ENCODE data around the gene PODXL. TPM values are rescaled to one million over a fixed set of nuclear protein-coding genes. Genes with fewer than 3 reads are reported as not detected.

PODXL gene
- total and polyA plus RNA-seq, 10 of the 15 experiments (the other 5 are each of a cell fraction or from before 2014, with no cell fraction given): 0.04 to 1.8 (median 0.38) TPM

GRCh38 chr7:131570401-131570800 is 14.0 kb upstream of the PODXL start:
- CTCF ChIA-PET: interaction anchor here (1.1 kb wide), 1 partner anchor 9 kb away, joined by 4 read pairs; no protein-coding TSS in a partner anchor
- RAD21 ChIA-PET (ENCODE audit: unreplicated experiment): no interaction called here
- DNase-seq (ENCODE audit: low read depth, low spot score) (no peak), FAIRE-seq (no peak), ATAC-seq (no peak)
- no peak for TF ChIP-seq RAD51 (IDR thresholded peaks at IDR 0.05)
- TF ChIP-seq SREBF1 (IDR thresholded peaks at IDR 0.05; ENCODE audit: low read length): no peak
- H3K4me3 ChIP-seq: no peak overlapping the region
- no peaks in the 10 kb centered on the region for H3K79me2 ChIP-seq (ENCODE audit: control insufficient read depth, insufficient read depth, low read length)
- H2AFZ ChIP-seq (ENCODE audit: control insufficient read depth, low read depth, low read length): no peak overlapping the region
- H3K9ac ChIP-seq (ENCODE audit: control insufficient read depth, insufficient read depth, low read length): no peak overlapping the region
- no peaks in the 10 kb centered on the region for H3K36me3 ChIP-seq (ENCODE audit: control insufficient read depth in 2 of 2, insufficient read depth in 2 of 2, low read length in 1 of 2)
- intact Hi-C loops (cut with micrococcal nuclease; ENCODE audit: unreplicated experiment) (no loop called here), in situ Hi-C loops (cut with MboI) (no loop called here)
- H3K27ac ChIP-seq (ENCODE audit: control insufficient read depth, insufficient read depth): no peak overlapping the region
- BruUV-seq (replicated peaks): no TSS peak
- SMC1A ChIA-PET (ENCODE audit: uncharacterized antibody, unreplicated experiment): no interaction called here
- WGBS (ENCODE audit: insufficient coverage, insufficient replicate concordance, low lambda C conversion rate, missing lambda C conversion rate): 45% methylated on average over 5 of the region's 5 CpGs
- no peaks in the 10 kb centered on the region for H3K9me3 ChIP-seq (replicated peaks; ENCODE audit: control insufficient read depth, insufficient read depth, low read length)
- H3K4me2 ChIP-seq (ENCODE audit: control insufficient read depth, insufficient read depth): no peak overlapping the region
- H3K27me3 ChIP-seq (replicated peaks in 1 of 2; ENCODE audit: control insufficient read depth in 2 of 2, insufficient read depth in 2 of 2, low read length in 1 of 2): no peaks in the 10 kb centered on the region
- POLR2A ChIA-PET: no interaction called here
- no peaks in the 10 kb centered on the region for H3K4me1 ChIP-seq (ENCODE audit: control insufficient read depth, insufficient read depth, low read length)
- H4K20me1 ChIP-seq (ENCODE audit: control insufficient read depth, insufficient read depth): no peaks in the 10 kb centered on the region

DNA sequence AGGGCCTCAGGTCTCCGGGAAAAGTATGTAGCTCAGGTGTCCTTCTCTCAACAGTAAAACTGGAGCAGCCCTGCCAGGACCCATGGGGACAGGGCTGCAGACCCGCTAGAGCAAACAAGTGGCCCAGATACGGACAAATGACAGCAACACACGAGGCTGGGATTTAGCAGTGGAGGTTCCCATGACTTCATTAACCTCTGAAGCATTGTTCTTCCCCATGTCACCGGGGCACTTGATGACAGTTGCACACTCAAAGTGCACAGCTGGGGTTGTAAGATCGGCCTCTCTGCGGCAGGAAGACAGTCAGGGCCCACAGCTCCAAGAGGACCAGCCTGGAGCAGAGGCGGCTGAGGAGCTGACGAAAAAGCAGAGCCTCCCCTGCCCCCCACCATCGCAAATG is 12.5 kb upstream of the PODXL start:
- CTCF ChIA-PET: no interaction called here
- no TSS peak for BruUV-seq (replicated peaks)
- DNase-seq (ENCODE audit: low read depth, low spot score): no peak
- H3K9ac ChIP-seq (ENCODE audit: control insufficient read depth, insufficient read depth, low read length): no peak overlapping the region
- ATAC-seq: no peak
- H3K9me3 ChIP-seq (replicated peaks; ENCODE audit: control insufficient read depth, insufficient read depth, low read length): no peaks in the 10 kb centered on the region
- no peaks in the 10 kb centered on the region for H3K79me2 ChIP-seq (ENCODE audit: control insufficient read depth, insufficient read depth, low read length)
- no peak overlapping the region for H3K4me2 ChIP-seq (ENCODE audit: control insufficient read depth, insufficient read depth)
- RAD21 ChIA-PET (ENCODE audit: unreplicated experiment): no interaction called here
- POLR2A ChIA-PET: interaction anchor here (0.6 kb wide), 1 partner anchor 198 kb away, joined by 3 read pairs; no protein-coding TSS in a partner anchor
- in situ Hi-C loops (cut with MboI) (no loop called here), intact Hi-C loops (cut with micrococcal nuclease; ENCODE audit: unreplicated experiment) (no loop called here)
- no peak for FAIRE-seq
- WGBS (ENCODE audit: insufficient coverage, insufficient replicate concordance, low lambda C conversion rate, missing lambda C conversion rate): 39% methylated on average over 10 of the region's 10 CpGs
- H3K4me1 ChIP-seq (ENCODE audit: control insufficient read depth, insufficient read depth, low read length): no peaks in the 10 kb centered on the region
- H3K4me3 ChIP-seq: no peak overlapping the region
- H4K20me1 ChIP-seq (ENCODE audit: control insufficient read depth, insufficient read depth): no peaks in the 10 kb centered on the region
- H2AFZ ChIP-seq (ENCODE audit: control insufficient read depth, low read depth, low read length): no peak overlapping the region
- no peak overlapping the region for H3K27ac ChIP-seq (ENCODE audit: control insufficient read depth, insufficient read depth)
- no peaks in the 10 kb centered on the region for H3K27me3 ChIP-seq (replicated peaks in 1 of 2; ENCODE audit: control insufficient read depth in 2 of 2, insufficient read depth in 2 of 2, low read length in 1 of 2)
- SMC1A ChIA-PET (ENCODE audit: uncharacterized antibody, unreplicated experiment): no interaction called here
- no peaks in the 10 kb centered on the region for H3K36me3 ChIP-seq (ENCODE audit: control insufficient read depth in 2 of 2, insufficient read depth in 2 of 2, low read length in 1 of 2)
- TF ChIP-seq SPI1 (IDR thresholded peaks at IDR 0.05; ENCODE audit: borderline replicate concordance, insufficient read depth, low read depth, low read length): no peak
- no peak for TF ChIP-seq ZNF592 (IDR thresholded peaks at IDR 0.05)
- TF ChIP-seq IRF4 (IDR thresholded peaks at IDR 0.05; ENCODE audit: low read depth, low read length): no peak
- no peak for TF ChIP-seq BCL3 (IDR thresholded peaks at IDR 0.05; ENCODE audit: borderline replicate concordance, insufficient read depth, low read depth, low read length, poor library complexity, severe bottlenecking)
- no peak for TF ChIP-seq HDAC2 (IDR thresholded peaks at IDR 0.05)
- no peak for TF ChIP-seq BCL11A (IDR thresholded peaks at IDR 0.05; ENCODE audit: low read depth, low read length)
- no peak for TF ChIP-seq ZBTB11 (CRISPR knock-in tag; IDR thresholded peaks at IDR 0.05)
